ENCODE measurements around the gene CRYBG3. TPM values are rescaled to one million over a fixed set of nuclear protein-coding genes. Genes with fewer than 3 reads are reported as not detected.
A peak's percentile ranks its signal among the peaks of the same experiment; 100 is the strongest.
"Not testable (repeated sequence)": the region's sequence is repeated elsewhere in the genome, so short reads cannot be mapped to it uniquely, and the experiment has no call there.

The CRYBG3 gene
- total RNA-seq, 1 donor: 23.9 TPM

GRCh38 chr3:97899331-97899730 lies 77.5 kb downstream of the CRYBG3 start:
- no peak overlapping the region for H3K4me3 ChIP-seq (ENCODE audit: low read depth, low read length)
- no peak for DNase-seq (ENCODE audit: low read depth)
- TF ChIP-seq CTCF (IDR thresholded peaks at IDR 0.05; ENCODE audit: insufficient read depth, low read length): no peak

GRCh38 chr3:97901313-97902248 lies 79.8 kb downstream of the CRYBG3 start:
- no peak for TF ChIP-seq CTCF (IDR thresholded peaks at IDR 0.05; ENCODE audit: insufficient read depth, low read length)
- DNase-seq (ENCODE audit: low read depth): peak; percentile 11
- H3K4me3 ChIP-seq (ENCODE audit: low read depth, low read length): no peak overlapping the region

- not testable (repeated sequence) for DNase-seq (ENCODE audit: low read depth); H3K4me3 ChIP-seq (ENCODE audit: low read depth, low read length)
Observed at GRCh38 chr3:97909830-97910229, 88.0 kb downstream of the CRYBG3 start.

GRCh38 chr3:97910236-97910831 lies 88.5 kb downstream of the CRYBG3 start:
- not testable (repeated sequence) for DNase-seq (ENCODE audit: low read depth); H3K4me3 ChIP-seq (ENCODE audit: low read depth, low read length)

GRCh38 chr3:97910931-97911351 lies 89.1 kb downstream of the CRYBG3 start:
- H3K4me3 ChIP-seq (ENCODE audit: low read depth, low read length): no peak overlapping the region
- TF ChIP-seq CTCF (IDR thresholded peaks at IDR 0.05; ENCODE audit: insufficient read depth, low read length): no peak
- DNase-seq (ENCODE audit: low read depth): no peak

GRCh38 chr3:97911459-97911858 lies 89.6 kb downstream of the CRYBG3 start:
- no peak overlapping the region for H3K4me3 ChIP-seq (ENCODE audit: low read depth, low read length)
- DNase-seq (ENCODE audit: low read depth): no peak
- TF ChIP-seq CTCF (IDR thresholded peaks at IDR 0.05; ENCODE audit: insufficient read depth, low read length): no peak

- no peak overlapping the region for H3K4me3 ChIP-seq (ENCODE audit: low read depth, low read length)
- no peak for DNase-seq (ENCODE audit: low read depth)
- no peak for TF ChIP-seq CTCF (IDR thresholded peaks at IDR 0.05; ENCODE audit: insufficient read depth, low read length)
Observed at GRCh38 chr3:97914388-97914787, 92.6 kb downstream of the CRYBG3 start.
